BE2C (cell line): Measurements from ENCODE around the gene BRD4.
A peak's percentile ranks its signal among the peaks of the same experiment; 100 is the strongest.

Source experiments
- DNase-seq: peaks from one replicate; pipeline ENCODE4 v3.0.0-alpha.2; 2020
- H3K27me3 ChIP-seq: fragments of 250-450 bp; sonication (Bioruptor Pico); 2 replicates; pipeline ENCODE4 v1.5.1; 2020; ENCODE audit warnings: mild to moderate bottlenecking
- H3K36me3 ChIP-seq: fragments of 250-450 bp; sonication (Bioruptor Pico); 2 replicates; pipeline ENCODE4 v1.5.1; 2020; ENCODE audit warnings: mild to moderate bottlenecking
- H3K4me1 ChIP-seq: fragments of 250-450 bp; sonication (Bioruptor Pico); 2 replicates; pipeline ENCODE4 v1.5.1; 2020
- H3K4me3 ChIP-seq: 2 replicates; pipeline ENCODE4 v1.5.1; 2011; ENCODE audit warnings: low read depth, low read length
- H3K9me3 ChIP-seq: fragments of 250-450 bp; sonication (Bioruptor Pico); 2 replicates; pipeline ENCODE4 v1.5.1; 2020
- CTCF ChIP-seq: IDR thresholded peaks from 2 replicates; pipeline ENCODE4 v1.5.1; 2012; ENCODE audit warnings: mild to moderate bottlenecking, low read depth, low read length

The BRD4 gene

GRCh38 chr19:15293781-15294491, 38.4 kb downstream of the BRD4 start:
- Histone ChIP-seq H3K9me3 (no peaks in the 10 kb centered on the region), H3K4me3 (peak overlapping the region; percentile 5; the same call in 1 of the 2 replicates), H3K27me3 (no peaks in the 10 kb centered on the region), H3K36me3 (peaks cover 3% of the 10 kb centered on the region; the same call in 1 of the 2 replicates), H3K4me1 (peaks cover 47% of the 10 kb centered on the region)
- peak; percentile 49 for DNase-seq
- TF ChIP-seq CTCF, result no peak

GRCh38 chr19:15292847-15293582, 39.3 kb downstream of the BRD4 start:
- Histone ChIP-seq H3K36me3 (peaks cover 3% of the 10 kb centered on the region; the same call in 1 of the 2 replicates), H3K4me1 (peaks cover 50% of the 10 kb centered on the region), H3K27me3 (no peaks in the 10 kb centered on the region), H3K9me3 (no peaks in the 10 kb centered on the region), H3K4me3 (no peak overlapping the region; the same call in 1 of the 2 replicates)
- no peak for TF ChIP-seq CTCF
- DNase-seq, result no peak

- Histone ChIP-seq H3K36me3 (peaks cover 3% of the 10 kb centered on the region; the same call in 1 of the 2 replicates), H3K4me3 (no peak overlapping the region), H3K9me3 (no peaks in the 10 kb centered on the region), H3K4me1 (peaks cover 48% of the 10 kb centered on the region), H3K27me3 (no peaks in the 10 kb centered on the region)
- DNase-seq, result no peak
- TF ChIP-seq CTCF, result no peak
These were observed 40.2 kb downstream of the BRD4 start for GRCh38 chr19:15292140-15292539.

- H3K36me3 ChIP-seq, result peaks cover 3% of the 10 kb centered on the region; the same call in 1 of the 2 replicates
- no peak for DNase-seq
- H3K4me3 ChIP-seq, result no peak overlapping the region
- H3K4me1 ChIP-seq, result peaks cover 48% of the 10 kb centered on the region
- TF ChIP-seq CTCF, result no peak
- no peaks in the 10 kb centered on the region for H3K27me3 ChIP-seq
- no peaks in the 10 kb centered on the region for H3K9me3 ChIP-seq
These were observed 40.8 kb downstream of the BRD4 start for GRCh38 chr19:15291548-15292021.

GRCh38 chr19:15291089-15291488, 41.2 kb downstream of the BRD4 start:
- no peak for DNase-seq
- no peak for TF ChIP-seq CTCF
- no peaks in the 10 kb centered on the region for H3K9me3 ChIP-seq
- no peaks in the 10 kb centered on the region for H3K27me3 ChIP-seq
- peaks cover 50% of the 10 kb centered on the region for H3K4me1 ChIP-seq
- no peaks in the 10 kb centered on the region for H3K36me3 ChIP-seq
- no peak overlapping the region for H3K4me3 ChIP-seq

GRCh38 chr19:15290166-15290565, 42.2 kb downstream of the BRD4 start:
- peaks cover 46% of the 10 kb centered on the region for H3K4me1 ChIP-seq
- no peaks in the 10 kb centered on the region for H3K36me3 ChIP-seq
- H3K4me3 ChIP-seq, result no peak overlapping the region
- H3K27me3 ChIP-seq, result no peaks in the 10 kb centered on the region
- no peaks in the 10 kb centered on the region for H3K9me3 ChIP-seq
- no peak for TF ChIP-seq CTCF
- DNase-seq, result no peak
